ENCODE measurements around the gene STAG3.
"Not testable (repeated sequence)": the region's sequence is repeated elsewhere in the genome, so short reads cannot be mapped to it uniquely, and the experiment has no call there.

Gene STAG3

DNA sequence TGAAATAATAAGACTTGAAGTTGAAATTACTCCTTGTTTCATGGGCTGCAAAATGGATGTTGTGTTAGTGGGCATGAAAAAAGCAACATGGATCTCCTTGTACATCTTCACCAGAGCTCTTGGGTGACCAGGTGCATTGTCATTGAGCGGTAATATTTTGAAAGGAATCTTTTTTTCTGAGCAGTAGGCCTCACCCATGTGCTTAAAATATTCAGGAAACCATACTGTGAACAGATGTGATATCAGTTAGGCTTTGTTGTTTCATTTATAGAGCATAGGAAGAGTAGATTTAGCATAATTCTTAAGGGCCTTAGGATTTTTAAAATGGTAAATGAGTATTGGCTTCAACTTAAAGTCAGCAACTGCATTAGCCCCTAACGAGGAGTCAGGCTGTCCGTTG is 15.3 kb downstream of the STAG3 start:
- no peak for DNase-seq (ENCODE audit: low read depth)
- TF ChIP-seq, protein P1, sequence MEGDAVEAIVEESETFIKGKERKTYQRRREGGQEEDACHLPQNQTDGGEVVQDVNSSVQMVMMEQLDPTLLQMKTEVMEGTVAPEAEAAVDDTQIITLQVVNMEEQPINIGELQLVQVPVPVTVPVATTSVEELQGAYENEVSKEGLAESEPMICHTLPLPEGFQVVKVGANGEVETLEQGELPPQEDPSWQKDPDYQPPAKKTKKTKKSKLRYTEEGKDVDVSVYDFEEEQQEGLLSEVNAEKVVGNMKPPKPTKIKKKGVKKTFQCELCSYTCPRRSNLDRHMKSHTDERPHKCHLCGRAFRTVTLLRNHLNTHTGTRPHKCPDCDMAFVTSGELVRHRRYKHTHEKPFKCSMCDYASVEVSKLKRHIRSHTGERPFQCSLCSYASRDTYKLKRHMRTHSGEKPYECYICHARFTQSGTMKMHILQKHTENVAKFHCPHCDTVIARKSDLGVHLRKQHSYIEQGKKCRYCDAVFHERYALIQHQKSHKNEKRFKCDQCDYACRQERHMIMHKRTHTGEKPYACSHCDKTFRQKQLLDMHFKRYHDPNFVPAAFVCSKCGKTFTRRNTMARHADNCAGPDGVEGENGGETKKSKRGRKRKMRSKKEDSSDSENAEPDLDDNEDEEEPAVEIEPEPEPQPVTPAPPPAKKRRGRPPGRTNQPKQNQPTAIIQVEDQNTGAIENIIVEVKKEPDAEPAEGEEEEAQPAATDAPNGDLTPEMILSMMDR (IDR thresholded peaks at IDR 0.05; ENCODE audit: insufficient read depth, low read depth, low read length, missing control alignments): no peak
- no peak overlapping the region for H3K4me3 ChIP-seq (ENCODE audit: low read length)

DNA sequence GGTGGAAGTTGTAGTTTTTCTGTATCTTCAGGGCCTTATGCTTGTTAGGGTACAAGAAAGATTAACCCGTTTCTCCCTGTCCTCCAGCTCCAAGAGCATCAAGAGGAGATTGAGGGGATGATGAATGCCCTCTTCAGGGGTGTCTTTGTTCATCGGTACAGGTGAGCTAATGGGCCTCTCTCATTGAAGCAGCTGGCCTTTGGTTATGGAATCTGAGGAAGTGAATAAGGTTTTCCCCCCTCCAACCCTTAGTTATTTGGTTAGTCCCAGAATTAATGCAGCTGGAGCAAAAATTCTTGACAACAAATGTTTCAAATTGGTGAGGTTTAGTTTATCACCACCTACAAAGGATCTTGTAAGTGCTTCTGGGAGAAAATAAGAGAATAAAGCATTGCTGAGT is 17.5 kb downstream of the STAG3 start:
- TF ChIP-seq, protein P1 (IDR thresholded peaks at IDR 0.05; ENCODE audit: insufficient read depth, low read depth, low read length, missing control alignments): no peak
- no peak for DNase-seq (ENCODE audit: low read depth)
- H3K4me3 ChIP-seq (ENCODE audit: low read length): no peak overlapping the region

- not testable (repeated sequence) for H3K4me3 ChIP-seq (ENCODE audit: low read length); DNase-seq (ENCODE audit: low read depth)
Measured at GRCh38 chr7:100195901-100196322, 18.2 kb downstream of the STAG3 start.

- TF ChIP-seq, protein P1 (IDR thresholded peaks at IDR 0.05; ENCODE audit: insufficient read depth, low read depth, low read length, missing control alignments): no peak
- no peak overlapping the region for H3K4me3 ChIP-seq (ENCODE audit: low read length)
- DNase-seq (ENCODE audit: low read depth): no peak
Measured at GRCh38 chr7:100198266-100198665, 20.5 kb downstream of the STAG3 start.

DNA sequence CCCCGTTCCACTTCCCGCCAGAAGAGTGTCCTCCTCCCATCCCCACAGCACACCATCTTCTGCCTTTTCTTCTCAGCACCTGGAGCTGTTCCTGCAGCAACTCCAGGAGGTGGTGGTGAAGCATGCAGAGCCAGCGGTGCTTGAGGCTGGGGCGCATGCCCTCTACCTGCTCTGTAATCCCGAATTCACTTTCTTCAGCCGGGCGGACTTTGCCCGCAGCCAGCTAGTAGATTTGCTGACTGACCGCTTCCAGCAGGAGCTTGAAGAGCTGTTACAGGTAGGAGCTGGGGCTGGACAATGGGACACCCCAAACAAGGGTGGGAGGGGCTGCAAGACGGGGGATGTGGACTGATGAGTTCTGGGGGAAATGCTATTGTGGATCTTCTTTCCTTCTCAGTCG is 23.0 kb downstream of the STAG3 start:
- DNase-seq (ENCODE audit: low read depth): no peak
- TF ChIP-seq, protein P1 (IDR thresholded peaks at IDR 0.05; ENCODE audit: insufficient read depth, low read depth, low read length, missing control alignments): no peak
- H3K4me3 ChIP-seq (ENCODE audit: low read length): no peak overlapping the region

- no peak for DNase-seq (ENCODE audit: low read depth)
- TF ChIP-seq, protein P1 (IDR thresholded peaks at IDR 0.05; ENCODE audit: insufficient read depth, low read depth, low read length, missing control alignments): no peak
- no peak overlapping the region for H3K4me3 ChIP-seq (ENCODE audit: low read length)
Measured at GRCh38 chr7:100204454-100204853, 26.7 kb downstream of the STAG3 start.

DNA sequence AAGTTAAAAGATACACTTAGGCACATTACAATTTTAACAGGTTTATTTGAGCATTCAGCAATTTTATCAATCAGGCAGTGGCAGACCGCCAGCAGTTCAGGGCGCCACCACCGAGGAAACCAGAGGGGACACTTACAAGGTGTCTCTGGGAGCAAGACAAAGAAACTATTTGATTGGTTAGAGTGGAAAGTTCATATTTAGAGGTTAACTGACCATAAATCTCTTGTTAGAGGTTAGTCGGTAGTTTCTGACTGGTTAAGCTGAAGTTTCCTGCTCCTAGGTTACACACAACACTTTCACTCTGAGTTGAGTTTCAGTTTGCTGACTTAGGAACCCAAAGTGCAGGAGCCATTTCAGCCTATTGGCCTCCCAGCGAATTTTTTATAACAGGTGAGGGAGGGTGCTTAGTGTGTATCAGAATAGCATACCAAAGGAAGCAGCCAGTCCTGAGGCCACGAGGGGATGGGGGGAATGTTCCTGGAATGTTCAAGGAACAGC is 31.2 kb downstream of the STAG3 start:
- DNase-seq (ENCODE audit: low read depth): no peak
- no peak overlapping the region for H3K4me3 ChIP-seq (ENCODE audit: low read length)
- TF ChIP-seq, protein P1 (IDR thresholded peaks at IDR 0.05; ENCODE audit: insufficient read depth, low read depth, low read length, missing control alignments): no peak

Measured in epithelial cell of esophagus (primary cell).